HuH-7.5 (cell line): ENCODE results near the gene NSUN7.

Experiments
- DNase-seq: peaks from one replicate; pipeline ENCODE4 v3.0.0; 2011; ENCODE audit warnings: low spot score

NSUN7 gene

GRCh38 chr4:40822420-40823166 lies 72.8 kb downstream of the NSUN7 start:
- no peak for DNase-seq

GRCh38 chr4:40825014-40825838 lies 75.5 kb downstream of the NSUN7 start:
- no peak for DNase-seq

- DNase-seq: no peak
These were observed 77.1 kb downstream of the NSUN7 start for GRCh38 chr4:40826821-40827220.

GRCh38 chr4:40827758-40828157 lies 78.0 kb downstream of the NSUN7 start:
- DNase-seq: no peak

GRCh38 chr4:40828661-40829060 lies 78.9 kb downstream of the NSUN7 start:
- no peak for DNase-seq

- DNase-seq: no peak
These were observed 79.8 kb downstream of the NSUN7 start for GRCh38 chr4:40829586-40829985.

- DNase-seq: no peak
These were observed 81.6 kb downstream of the NSUN7 start for GRCh38 chr4:40831146-40831907.

- DNase-seq: no peak
These were observed 82.4 kb downstream of the NSUN7 start for GRCh38 chr4:40832175-40832574.

- no peak for DNase-seq
These were observed 83.5 kb downstream of the NSUN7 start for GRCh38 chr4:40833212-40833611.

GRCh38 chr4:40837094-40837870 lies 87.5 kb downstream of the NSUN7 start:
- no peak for DNase-seq

GRCh38 chr4:40838742-40839141 lies 89.0 kb downstream of the NSUN7 start:
- DNase-seq: no peak

- DNase-seq: no peak
These were observed 90.7 kb downstream of the NSUN7 start for GRCh38 chr4:40840255-40840984.

GRCh38 chr4:40840985-40841571 lies 91.3 kb downstream of the NSUN7 start:
- peak; percentile 78 for DNase-seq

GRCh38 chr4:40842318-40842717 lies 92.6 kb downstream of the NSUN7 start:
- no peak for DNase-seq

GRCh38 chr4:40842725-40843423 lies 93.1 kb downstream of the NSUN7 start:
- no peak for DNase-seq

GRCh38 chr4:40843696-40844095 lies 93.9 kb downstream of the NSUN7 start:
- DNase-seq: no peak

- no peak for DNase-seq
These were observed 94.5 kb downstream of the NSUN7 start for GRCh38 chr4:40844261-40844660.

GRCh38 chr4:40845154-40845835 lies 95.5 kb downstream of the NSUN7 start:
- no peak for DNase-seq

GRCh38 chr4:40846532-40846931 lies 96.8 kb downstream of the NSUN7 start:
- no peak for DNase-seq

GRCh38 chr4:40848251-40848650 lies 98.5 kb downstream of the NSUN7 start:
- DNase-seq: no peak
